SK-N-MC (cell line): Measurements from ENCODE around the gene JMJD1C.
"Not testable (repeated sequence)": the region's sequence is repeated elsewhere in the genome, so short reads cannot be mapped to it uniquely, and the experiment has no call there.

ENCODE experiments used
- DNase-seq: peaks from one replicate; pipeline ENCODE4 v3.0.0-alpha.2; 2011; ENCODE audit warnings: low read depth, low spot score
- H3K27ac ChIP-seq: fragments of 200-600 bp; sonication (generic); 2 replicates; pipeline ENCODE4 v1.5.1; 2016; ENCODE audit warnings: mixed run types
- H3K36me3 ChIP-seq: fragments of 200-600 bp; sonication (generic); 2 replicates; pipeline ENCODE4 v1.6.1; 2017; ENCODE audit warnings: antibody characterized with exemption, low read length, mixed read lengths; ENCODE audit not compliant: insufficient read depth
- H3K4me3 ChIP-seq: fragments of 200-600 bp; sonication (generic); 2 replicates; pipeline ENCODE4 v1.5.1; 2016
- H3K9ac ChIP-seq: fragments of 200-600 bp; sonication (generic); 2 replicates; pipeline ENCODE4 v1.8.0; 2017; ENCODE audit warnings: mixed run types, mixed read lengths; ENCODE audit not compliant: insufficient read length
- H3K9me3 ChIP-seq: fragments of 200-600 bp; sonication (generic); 2 replicates; pipeline ENCODE4 v1.6.1; 2017; ENCODE audit warnings: low read depth, mild to moderate bottlenecking, antibody characterized with exemption, low read length, moderate library complexity, mixed read lengths
- EZH2 ChIP-seq: fragments of 200-600 bp; sonication (generic); IDR thresholded peaks from one replicate; pipeline ENCODE4 v1.6.1; 2017; ENCODE audit warnings: antibody characterized with exemption
- FOXP2 ChIP-seq: optimal IDR thresholded peaks from 2 replicates; pipeline ENCODE3; 2011; ENCODE audit warnings: mild to moderate bottlenecking, moderate library complexity; ENCODE audit not compliant: insufficient read depth; ENCODE audit errors: extremely low read length, control extremely low read depth
- POLR2AphosphoS5 ChIP-seq: IDR thresholded peaks from 2 replicates; pipeline ENCODE4 v1.6.1; 2012; ENCODE audit warnings: mild to moderate bottlenecking, low read depth, low read length, borderline replicate concordance

The JMJD1C gene

DNA sequence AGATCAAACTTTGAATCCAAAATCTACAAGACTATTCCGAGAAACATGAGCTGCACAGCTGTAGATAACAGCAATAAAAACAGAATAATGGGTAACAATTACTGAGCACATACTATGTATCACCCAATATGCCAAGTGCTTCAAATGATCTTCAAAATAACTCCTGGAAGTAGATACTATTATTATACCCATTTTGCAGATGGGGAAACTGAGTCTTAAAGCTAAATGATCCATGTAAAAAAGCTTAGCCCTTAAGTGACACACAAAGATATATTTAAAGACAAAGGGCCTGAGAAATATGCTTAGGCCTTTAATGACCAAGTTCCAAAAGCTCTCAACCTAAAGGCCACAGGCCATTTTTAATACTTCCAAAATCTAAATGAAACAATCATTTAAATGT, 37.1 kb upstream of the JMJD1C start:
- H3K27ac ChIP-seq, result no peak overlapping the region
- DNase-seq, result no peak
- no peak overlapping the region for H3K4me3 ChIP-seq
- no peaks in the 10 kb centered on the region for H3K9me3 ChIP-seq
- no peaks in the 10 kb centered on the region for H3K36me3 ChIP-seq
- no peak for TF ChIP-seq POLR2AphosphoS5
- no peak for TF ChIP-seq FOXP2
- no peak for TF ChIP-seq EZH2
- H3K9ac ChIP-seq, result no peak overlapping the region

DNA sequence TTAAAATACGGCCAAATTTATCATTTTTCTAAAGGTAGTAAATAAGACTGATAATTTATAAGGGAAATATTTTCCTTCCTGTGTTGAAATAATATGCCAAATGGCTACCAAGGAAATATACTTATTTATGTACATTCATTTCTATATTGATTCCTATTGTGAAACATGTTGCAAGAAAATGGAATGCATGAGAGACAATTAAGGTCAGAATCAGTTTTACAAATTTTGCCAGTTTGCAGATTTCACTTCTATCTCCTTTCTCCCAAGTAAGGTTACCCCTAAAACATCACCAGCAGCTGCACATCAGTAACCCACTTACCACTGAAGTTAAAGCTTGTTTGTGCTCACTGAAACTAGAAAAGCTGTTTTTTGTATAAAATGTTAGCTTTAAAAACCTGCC, 36.2 kb upstream of the JMJD1C start:
- DNase-seq, result no peak
- Histone ChIP-seq H3K9ac (no peak overlapping the region), H3K27ac (no peak overlapping the region), H3K36me3 (no peaks in the 10 kb centered on the region), H3K9me3 (no peaks in the 10 kb centered on the region), H3K4me3 (no peak overlapping the region)
- TF ChIP-seq EZH2 (no peak), POLR2AphosphoS5 (no peak), FOXP2 (no peak)

DNA sequence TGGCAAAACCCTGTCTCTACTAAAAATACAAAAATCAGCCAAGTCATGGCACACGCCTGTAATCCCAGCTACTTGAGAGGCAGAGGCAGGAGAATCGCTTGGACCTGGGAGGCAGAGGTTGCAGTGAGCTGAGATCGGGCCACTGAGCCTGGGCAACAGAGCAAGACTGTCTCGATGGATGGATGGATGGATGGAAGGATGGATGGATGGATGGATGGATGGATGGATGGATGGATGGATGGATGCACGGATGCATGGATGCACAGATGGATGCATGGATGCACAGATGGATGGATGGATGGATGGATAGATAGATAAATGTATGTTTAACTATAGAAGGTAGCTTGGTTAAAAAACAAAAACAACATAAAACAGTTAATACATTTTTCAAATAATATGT, 34.8 kb upstream of the JMJD1C start:
- not testable (repeated sequence) for H3K36me3 ChIP-seq, H3K9me3 ChIP-seq, DNase-seq, H3K27ac ChIP-seq, H3K4me3 ChIP-seq, H3K9ac ChIP-seq

DNA sequence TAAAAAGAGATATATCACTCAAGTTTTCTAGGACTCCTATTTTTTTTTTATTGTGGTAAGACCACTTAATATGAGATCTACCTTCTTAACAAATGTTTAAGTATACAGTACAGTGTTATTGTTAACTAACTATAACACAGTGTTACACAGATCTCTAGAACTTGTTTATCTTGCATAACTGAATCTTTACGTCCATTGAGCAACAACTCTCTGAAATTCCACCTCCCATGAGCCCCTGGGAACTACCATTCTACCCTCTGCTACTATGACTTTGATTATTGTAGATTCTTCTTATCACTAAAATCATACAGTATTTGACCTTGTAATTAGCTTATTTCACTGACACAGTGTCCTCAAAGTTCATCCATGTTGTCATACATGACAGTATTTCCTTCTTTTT, 32.9 kb upstream of the JMJD1C start:
- TF ChIP-seq FOXP2 (no peak), POLR2AphosphoS5 (no peak), EZH2 (no peak)
- Histone ChIP-seq H3K9ac (no peak overlapping the region), H3K27ac (no peak overlapping the region), H3K4me3 (no peak overlapping the region), H3K36me3 (no peaks in the 10 kb centered on the region), H3K9me3 (no peaks in the 10 kb centered on the region)
- DNase-seq, result no peak

DNA sequence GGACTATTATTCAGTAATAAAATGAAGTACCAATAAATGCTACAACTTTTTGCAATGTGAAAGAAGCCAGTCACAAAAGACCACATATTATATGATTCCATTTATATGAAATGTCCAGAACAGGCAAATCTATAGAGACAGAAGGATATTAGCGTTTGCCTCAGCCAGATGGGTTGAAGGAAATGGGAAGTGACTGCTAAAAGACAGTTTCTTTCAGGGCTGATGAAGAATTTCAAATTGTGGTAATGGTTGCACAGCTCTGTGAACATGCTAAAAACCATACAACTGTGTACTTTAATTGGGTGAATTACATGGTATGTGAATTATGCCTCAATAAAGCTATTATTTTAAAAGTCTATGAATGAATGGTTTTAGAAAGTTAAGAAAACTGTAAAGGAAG, 31.5 kb upstream of the JMJD1C start:
- Histone ChIP-seq H3K9me3 (no peaks in the 10 kb centered on the region), H3K4me3 (no peak overlapping the region), H3K27ac (no peak overlapping the region), H3K9ac (no peak overlapping the region), H3K36me3 (no peaks in the 10 kb centered on the region)
- no peak for DNase-seq
- TF ChIP-seq POLR2AphosphoS5 (no peak), FOXP2 (no peak), EZH2 (no peak)

DNA sequence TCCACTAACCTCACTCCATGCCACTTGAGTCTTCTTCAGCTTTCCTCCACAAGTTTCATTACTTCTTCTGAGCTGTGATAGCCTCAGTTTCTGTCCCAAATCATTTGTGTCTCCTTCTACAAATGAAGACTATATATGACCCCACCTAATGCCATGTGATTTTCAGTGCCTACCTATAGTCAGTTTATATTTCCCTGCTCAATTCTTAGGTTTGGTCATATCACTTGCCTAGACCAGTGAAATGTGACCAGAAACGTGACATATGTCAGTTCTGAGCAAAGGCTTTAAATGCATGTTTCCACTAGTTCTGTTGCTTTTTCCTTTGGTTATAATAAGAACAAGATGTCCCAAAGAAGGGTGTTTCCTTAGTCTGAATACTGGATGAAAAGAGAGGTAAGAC, 30.8 kb upstream of the JMJD1C start:
- no peak overlapping the region for H3K27ac ChIP-seq
- H3K9me3 ChIP-seq, result no peaks in the 10 kb centered on the region
- H3K4me3 ChIP-seq, result no peak overlapping the region
- TF ChIP-seq EZH2, result no peak
- TF ChIP-seq FOXP2, result no peak
- TF ChIP-seq POLR2AphosphoS5, result no peak
- no peak for DNase-seq
- no peak overlapping the region for H3K9ac ChIP-seq
- H3K36me3 ChIP-seq, result no peaks in the 10 kb centered on the region

DNA sequence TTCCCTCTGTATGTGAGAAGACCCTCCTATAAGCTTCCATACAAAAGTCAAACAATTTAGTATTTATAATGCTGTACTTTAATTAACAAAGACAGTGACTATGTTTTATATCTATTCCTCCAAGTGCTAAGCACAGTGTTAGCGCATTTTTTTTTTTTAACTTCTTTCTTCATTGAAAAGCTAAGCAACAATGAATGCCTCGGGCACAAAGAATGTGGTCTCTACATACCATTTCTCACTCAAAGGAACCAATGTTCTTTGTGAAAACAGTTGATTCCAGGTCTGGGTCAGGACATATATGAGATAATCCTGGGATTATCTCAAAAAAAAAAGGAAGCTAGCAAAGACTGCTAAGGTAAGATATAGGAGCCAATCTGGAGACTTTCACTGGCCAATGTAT, 29.2 kb upstream of the JMJD1C start:
- Histone ChIP-seq H3K9ac (no peak overlapping the region), H3K4me3 (no peak overlapping the region), H3K9me3 (no peaks in the 10 kb centered on the region), H3K36me3 (no peaks in the 10 kb centered on the region; the same call in 1 of the 2 replicates), H3K27ac (no peak overlapping the region)
- TF ChIP-seq POLR2AphosphoS5 (no peak), FOXP2 (no peak), EZH2 (no peak)
- no peak for DNase-seq

DNA sequence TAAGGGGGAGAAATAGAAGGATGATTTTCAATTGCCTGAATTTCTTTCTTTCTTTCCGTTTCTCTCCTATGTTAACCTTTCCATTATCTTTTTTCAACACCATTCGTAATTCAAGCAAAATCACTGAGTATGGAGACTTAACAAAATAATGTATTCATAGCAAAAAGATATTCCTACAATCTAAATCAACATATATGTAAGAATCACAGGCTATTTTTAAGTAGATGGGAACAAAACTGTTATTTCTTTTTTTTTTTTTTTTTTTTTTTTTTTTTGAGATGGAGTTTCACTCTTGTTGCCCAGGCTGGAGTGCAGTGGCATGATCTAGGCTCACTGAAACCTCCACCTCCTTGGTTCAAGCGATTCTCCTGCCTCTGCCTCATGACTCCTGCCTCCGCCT, 27.2 kb upstream of the JMJD1C start:
- H3K4me3 ChIP-seq, result no peak overlapping the region
- no peaks in the 10 kb centered on the region for H3K9me3 ChIP-seq
- no peak for DNase-seq
- H3K36me3 ChIP-seq, result no peaks in the 10 kb centered on the region; the same call in 1 of the 2 replicates
- peak overlapping the region; percentile 98 for H3K27ac ChIP-seq
- H3K9ac ChIP-seq, result no peak overlapping the region
- TF ChIP-seq POLR2AphosphoS5, result no peak
- TF ChIP-seq EZH2, result no peak
- no peak for TF ChIP-seq FOXP2

DNA sequence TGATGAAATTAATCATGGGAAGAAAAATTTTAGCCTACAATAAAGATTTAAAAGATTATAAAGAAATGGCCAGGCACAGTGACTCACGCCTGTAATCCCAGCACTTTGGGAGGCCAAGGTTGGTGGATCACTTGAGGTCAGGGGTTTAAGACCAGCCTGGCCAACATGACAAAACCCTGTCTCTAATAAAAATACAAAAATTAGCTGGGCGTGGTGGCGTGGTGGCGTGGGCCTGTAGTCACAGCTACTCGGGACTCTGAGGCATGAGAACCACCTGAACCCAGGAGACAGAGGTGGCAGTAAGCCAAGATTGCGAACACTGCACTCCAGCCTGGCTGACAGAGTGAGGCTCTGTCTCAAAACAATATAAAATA, 26.5 kb upstream of the JMJD1C start:
- not testable (repeated sequence) for H3K36me3 ChIP-seq, DNase-seq, H3K9me3 ChIP-seq
- peak overlapping the region; percentile 66 for H3K9ac ChIP-seq
- H3K4me3 ChIP-seq, result peak overlapping the region; percentile 71
- peak overlapping the region; percentile 98 for H3K27ac ChIP-seq

DNA sequence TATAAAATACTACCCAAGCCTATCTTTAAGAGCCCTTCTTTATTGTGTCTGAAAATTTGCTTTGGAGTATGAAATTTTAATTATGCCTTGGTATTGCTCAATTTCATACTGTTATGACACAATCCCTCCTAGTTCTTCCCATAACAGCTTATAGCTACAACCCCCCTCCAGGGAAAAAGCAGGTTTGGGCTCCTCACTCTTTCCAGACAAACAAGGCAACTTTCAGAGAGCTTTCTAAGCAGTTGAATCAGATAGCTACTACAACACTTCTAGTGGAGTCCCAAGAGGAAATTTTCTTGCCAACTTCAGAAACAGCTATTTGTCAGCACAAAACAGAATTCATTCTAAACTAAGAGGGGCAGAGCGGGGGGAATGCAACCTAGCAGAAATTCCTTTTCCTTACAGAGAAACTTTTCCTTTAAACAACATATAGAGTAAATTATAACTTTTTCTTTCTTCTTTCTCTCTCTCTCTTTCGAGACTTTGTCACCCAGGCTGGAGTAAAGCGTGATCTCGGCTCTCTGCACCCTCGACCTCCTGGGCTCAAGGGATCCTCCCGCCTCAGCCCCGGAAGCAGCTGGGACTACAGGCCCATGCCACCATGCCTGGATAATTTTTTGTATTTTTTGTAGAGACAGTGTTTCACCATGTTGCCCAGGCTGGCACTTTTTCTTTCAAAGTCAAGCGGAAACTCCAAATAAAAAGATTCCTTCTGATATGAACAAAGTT, 26.0 kb upstream of the JMJD1C start:
- Histone ChIP-seq H3K9ac (peak overlapping the region; percentile 66), H3K27ac (peak overlapping the region; percentile 98), H3K4me3 (peak overlapping the region; percentile 71), H3K36me3 (no peaks in the 10 kb centered on the region; the same call in 1 of the 2 replicates), H3K9me3 (no peaks in the 10 kb centered on the region)
- DNase-seq, result peak; percentile 93
- TF ChIP-seq POLR2AphosphoS5 (no peak; the same call in 1 of the 2 replicates), EZH2 (no peak), FOXP2 (no peak)
